SK-N-SH (cell line): Measurements from ENCODE around the gene RILPL1. TPM values are rescaled to one million over a fixed set of nuclear protein-coding genes. Genes with fewer than 3 reads are reported as not detected.

ENCODE experiments used
- CTCF ChIA-PET: fragments of 300-600, 350-600 bp; formaldehyde crosslinking; extraction: SDS; loops from one replicate; lab custom pipeline; 2021; lab: Yijun Ruan, JAX
- POLR2A ChIA-PET: fragments of 350-600 bp; sonication (Branson Sonifier 250); formaldehyde crosslinking; extraction: SDS; loops from one replicate; lab custom pipeline; 2020; ENCODE audit warnings: antibody characterized with exemption, inconsistent platforms; lab: Yijun Ruan, JAX
- DNase-seq: peaks from one replicate; pipeline ENCODE4 v3.0.0; 2012
- H2AFZ ChIP-seq: fragments of 200-600 bp; sonication (generic); 2 replicates; pipeline ENCODE4 v1.8.1; 2016; ENCODE audit warnings: antibody characterized with exemption, mild to moderate bottlenecking, low read depth
- H3F3A ChIP-seq: fragments of 200-600 bp; sonication (generic); replicated peaks from 2 replicates; pipeline ENCODE3; 2016; ENCODE audit warnings: antibody characterized with exemption, mild to moderate bottlenecking; ENCODE audit not compliant: insufficient read depth
- H3K27ac ChIP-seq, 2 experiments: fragments of 200-500 bp in 1 of 2; fragments of 200-600 bp in 1 of 2; sonication (Bioruptor generic) in 1 of 2; sonication (generic), shearing (Covaris generic) in 1 of 2; 2 replicates each; pipeline versions ENCODE4 v1.5.1 to v1.6.1; 2014 to 2016; ENCODE audit warnings: low read depth in 2 of 2, inconsistent platforms in 1 of 2, low read length in 1 of 2, mild to moderate bottlenecking in 1 of 2, mixed read lengths in 1 of 2
- H3K27me3 ChIP-seq: fragments of 200-600 bp; sonication (generic), shearing (Covaris generic); 2 replicates; pipeline ENCODE4 v1.6.1; 2016; ENCODE audit warnings: mixed run types; ENCODE audit not compliant: insufficient read depth
- H3K36me3 ChIP-seq, 2 experiments: fragments of 200-500 bp in 1 of 2; fragments of 200-600 bp in 1 of 2; sonication (Bioruptor generic) in 1 of 2; sonication (generic) in 1 of 2; replicated peaks in 1 of 2; 2 replicates each; pipeline versions ENCODE3 to v1.5.1; 2014 to 2016; ENCODE audit warnings: low read length in 1 of 2, mild to moderate bottlenecking in 1 of 2; ENCODE audit not compliant: insufficient read depth in 2 of 2, control insufficient read depth in 1 of 2
- H3K4me1 ChIP-seq, 2 experiments: fragments of 200-500 bp in 1 of 2; fragments of 200-600 bp in 1 of 2; sonication (Bioruptor generic) in 1 of 2; sonication (generic), shearing (Covaris generic) in 1 of 2; 2 replicates each; pipeline versions ENCODE4 v1.5.1 to v1.6.1; 2014 to 2016; ENCODE audit warnings: low read depth in 1 of 2, low read length in 1 of 2, mixed run types in 1 of 2; ENCODE audit not compliant: insufficient read depth in 2 of 2, control insufficient read depth in 1 of 2
- H3K4me2 ChIP-seq: fragments of 200-600 bp; sonication (generic), shearing (Covaris generic); 2 replicates; pipeline ENCODE4 v1.6.1; 2017; ENCODE audit warnings: mixed run types
- H3K4me3 ChIP-seq, 2 experiments: fragments of 200-500 bp in 1 of 2; fragments of 200-600 bp in 1 of 2; sonication (Bioruptor generic) in 1 of 2; sonication (generic), shearing (Covaris generic) in 1 of 2; 2 replicates each; pipeline versions ENCODE4 v1.5.1 to v1.8.1; 2014 to 2016; ENCODE audit warnings: low read depth in 2 of 2, inconsistent platforms in 1 of 2, low read length in 1 of 2, mild to moderate bottlenecking in 1 of 2, mixed read lengths in 1 of 2, moderate library complexity in 1 of 2
- H3K79me2 ChIP-seq: fragments of 200-600 bp; sonication (generic); 2 replicates; pipeline ENCODE4 v1.8.1; 2017; ENCODE audit warnings: mild to moderate bottlenecking; ENCODE audit not compliant: insufficient read depth
- H3K9ac ChIP-seq: fragments of 200-600 bp; sonication (generic); 2 replicates; pipeline ENCODE4 v1.6.1; 2017; ENCODE audit warnings: mixed run types
- H3K9me2 ChIP-seq: fragments of 200-600 bp; sonication (generic); 2 replicates; pipeline ENCODE4 v1.6.1; 2017; ENCODE audit warnings: mixed run types
- H3K9me3 ChIP-seq: fragments of 200-600 bp; sonication (generic); 2 replicates; pipeline ENCODE4 v1.6.1; 2017; ENCODE audit warnings: mixed run types, mild to moderate bottlenecking, moderate library complexity
- H4K20me1 ChIP-seq: fragments of 200-600 bp; sonication (generic); 2 replicates; pipeline ENCODE4 v1.6.1; 2017; ENCODE audit warnings: mild to moderate bottlenecking, mixed run types; ENCODE audit not compliant: insufficient read depth
- CTCF ChIP-seq: fragments of 200-600 bp; sonication (generic); IDR thresholded peaks from 2 replicates; pipeline ENCODE4 v1.6.1; 2017; ENCODE audit warnings: antibody characterized with exemption, mild to moderate bottlenecking, moderate library complexity
- ELF1 ChIP-seq: IDR thresholded peaks from 2 replicates; pipeline ENCODE4 v1.4.0; 2012
- EZH2phosphoT487 ChIP-seq: fragments of 200-600 bp; sonication (generic); IDR thresholded peaks from 2 replicates; pipeline ENCODE4 v1.6.1; 2017; ENCODE audit warnings: low read depth, mixed run types, mild to moderate bottlenecking, antibody characterized with exemption, moderate library complexity, borderline replicate concordance
- FOXJ3 ChIP-seq: sonication (generic); formaldehyde crosslinking; IDR thresholded peaks from 2 replicates; pipeline ENCODE4 v1.5.1; 2020; ENCODE audit warnings: mild to moderate bottlenecking, missing genetic modification reagents
- MAX ChIP-seq: IDR thresholded peaks from 2 replicates; pipeline ENCODE4 v1.4.0; 2012; ENCODE audit warnings: low read depth
- MEF2A ChIP-seq: IDR thresholded peaks from 2 replicates; pipeline ENCODE4 v1.4.0; 2012; ENCODE audit warnings: low read depth, borderline replicate concordance
- NFIC ChIP-seq: IDR thresholded peaks from 2 replicates; pipeline ENCODE4 v1.4.0; 2012; ENCODE audit warnings: borderline replicate concordance
- PBX3 ChIP-seq: IDR thresholded peaks from 2 replicates; pipeline ENCODE4; 2012
- RAD21 ChIP-seq: IDR thresholded peaks from 2 replicates; pipeline ENCODE4 v1.6.1; 2012; ENCODE audit warnings: mild to moderate bottlenecking, low read length
- REST ChIP-seq: IDR thresholded peaks from 2 replicates; pipeline ENCODE4 v1.6.1; 2012; ENCODE audit warnings: mild to moderate bottlenecking, low read depth, low read length, moderate library complexity
- SIN3A ChIP-seq: IDR thresholded peaks from 2 replicates; pipeline ENCODE4 v1.6.1; 2012; ENCODE audit warnings: low read depth, mild to moderate bottlenecking, low read length, moderate library complexity, borderline replicate concordance
- TAF1 ChIP-seq: IDR thresholded peaks from 2 replicates; pipeline ENCODE4 v1.6.1; 2012; ENCODE audit warnings: low read depth, mild to moderate bottlenecking, low read length, moderate library complexity, borderline replicate concordance
- TEAD4 ChIP-seq: IDR thresholded peaks from 2 replicates; pipeline ENCODE4 v1.4.0; 2012; ENCODE audit warnings: mild to moderate bottlenecking, borderline replicate concordance; ENCODE audit not compliant: insufficient read depth
- USF2 ChIP-seq: fragments of 150-350 bp; IDR thresholded peaks from 2 replicates; pipeline ENCODE4 v1.6.1; 2017; ENCODE audit warnings: antibody characterized with exemption, low read length, low read depth, borderline replicate concordance
- WGBS: methylation state at CpG from one replicate; pipeline ENCODE4 v1.1.6; 2017; ENCODE audit warnings: low lambda C conversion rate; 5-methylcytosine and 5-hydroxymethylcytosine counted together
- polyA plus RNA-seq, 3 experiments: library from polyadenylated mRNA; depleted of rRNA; stranded (reverse); fragments of >200 nt; gene quantifications; 2 replicates each; pipeline ENCODE4 v1.2.3, GENCODE V29; 2012

The RILPL1 gene
- polyA plus RNA-seq, 1 of the 3 experiments (the other 2 are of a cell fraction) = 32.6 TPM

- no peaks in the 10 kb centered on the region for H4K20me1 ChIP-seq
- peaks cover 0 to 17% of the 10 kb centered on the region in 2 experiments for H3K36me3 ChIP-seq
- H3K4me3 ChIP-seq = no peak overlapping the region
- CTCF ChIA-PET = interaction anchor here (4.2 kb wide), 1 partner anchor 8 kb away, joined by 22 read pairs; no protein-coding TSS in a partner anchor
- no peak overlapping the region for H3K9ac ChIP-seq
- peaks cover 4% of the 10 kb centered on the region for H3F3A ChIP-seq
- no peaks in the 10 kb centered on the region for H3K9me2 ChIP-seq
- 32% methylated on average over 4 of the region's 4 CpGs for WGBS
- H3K9me3 ChIP-seq = no peaks in the 10 kb centered on the region
- DNase-seq = no peak
- no peak overlapping the region for H3K4me2 ChIP-seq
- no peaks in the 10 kb centered on the region for H3K27me3 ChIP-seq
- H3K27ac ChIP-seq = no peak overlapping the region
- no peaks in the 10 kb centered on the region for H3K4me1 ChIP-seq
- H2AFZ ChIP-seq = no peak overlapping the region
- H3K79me2 ChIP-seq = peaks cover 8% of the 10 kb centered on the region; the same call in 1 of the 2 replicates
- POLR2A ChIA-PET = no interaction called here
- TF ChIP-seq TEAD4 = no peak
- no peak for TF ChIP-seq USF2
- TF ChIP-seq PBX3 = no peak
- TF ChIP-seq REST = no peak
- TF ChIP-seq NFIC = no peak
- TF ChIP-seq SIN3A = no peak
- TF ChIP-seq MAX = no peak
- no peak for TF ChIP-seq EZH2phosphoT487
- TF ChIP-seq FOXJ3 (CRISPR knock-in tag) = no peak
- no peak for TF ChIP-seq RAD21
- TF ChIP-seq MEF2A = no peak
- no peak for TF ChIP-seq TAF1
- no peak for TF ChIP-seq CTCF
- TF ChIP-seq ELF1 = no peak
- TF ChIP-seq, all 33 proteins: peak for 0
These were observed 40.4 kb upstream of the RILPL1 start for GRCh38 chr12:123573870-123574269.
